T-helper 1 cell treated with Interleukin-12 subunit alpha and Interleukin-12 subunit beta and Interleukin-4 antibody, amounts not matched to agents 30 ng/mL and 1 ng/mL, for 36 hours (primary cell): ENCODE results near the gene COL6A3. TPM values are rescaled to one million over a fixed set of nuclear protein-coding genes. Genes with fewer than 3 reads are reported as not detected.

Experiments
- total RNA-seq: library from RNA; stranded (reverse); gene quantifications from 2 replicates; pipeline ENCODE4 v1.2.3, GENCODE V29; 2022

COL6A3 gene
- total RNA-seq, 1 donor from 2014 or later: 1.4 TPM

Other genes starting within 250 kb of the COL6A3 start
- not detected in 2 replicates for gene MLPH, start 73.1 kb upstream of the COL6A3 start, total RNA-seq
- not detected in 2 replicates for gene PRLH, start 152.4 kb upstream of the COL6A3 start, total RNA-seq
- not detected in 2 replicates for gene RAB17, start 176.6 kb upstream of the COL6A3 start, total RNA-seq
- 211 and 217 TPM in 2 replicates for gene LRRFIP1, start 213.4 kb upstream of the COL6A3 start, total RNA-seq